ENCODE measurements around the gene KIAA1217.

Gene KIAA1217

GRCh38 chr10:24367688-24368087, 158.8 kb downstream of the KIAA1217 start:
- no peaks in the 10 kb centered on the region for H3K36me3 ChIP-seq (ENCODE audit: control insufficient read depth in 2 of 2, insufficient read depth in 2 of 2, low read length in 2 of 2)
- H3K4me1 ChIP-seq (ENCODE audit: control insufficient read depth, insufficient read depth, low read length), result no peaks in the 10 kb centered on the region
- no peaks in the 10 kb centered on the region for H3K9me3 ChIP-seq (ENCODE audit: control insufficient read depth in 2 of 2, low read length in 2 of 2)
- H3K27me3 ChIP-seq (ENCODE audit: control insufficient read depth in 1 of 2, insufficient read depth in 2 of 2, low read length in 2 of 2), result no peaks in the 10 kb centered on the region
- H3K9ac ChIP-seq (ENCODE audit: low read length in 2 of 2), result no peak overlapping the region
- H3K27ac ChIP-seq (ENCODE audit: low read length), result no peak overlapping the region
- no peak overlapping the region for H3K4me3 ChIP-seq (ENCODE audit: low read length in 2 of 2)

GRCh38 chr10:24370877-24371276, 161.9 kb downstream of the KIAA1217 start:
- Histone ChIP-seq H3K36me3 (ENCODE audit: control insufficient read depth in 2 of 2, insufficient read depth in 2 of 2, low read length in 2 of 2) (no peaks in the 10 kb centered on the region), H3K9me3 (ENCODE audit: control insufficient read depth in 2 of 2, low read length in 2 of 2) (no peaks in the 10 kb centered on the region), H3K27me3 (ENCODE audit: control insufficient read depth in 1 of 2, insufficient read depth in 2 of 2, low read length in 2 of 2) (no peaks in the 10 kb centered on the region), H3K4me3 (ENCODE audit: low read length in 2 of 2) (no peak overlapping the region), H3K27ac (ENCODE audit: low read length) (no peak overlapping the region), H3K9ac (ENCODE audit: low read length in 2 of 2) (no peak overlapping the region), H3K4me1 (ENCODE audit: control insufficient read depth, insufficient read depth, low read length) (no peaks in the 10 kb centered on the region)

GRCh38 chr10:24371396-24371795, 162.5 kb downstream of the KIAA1217 start:
- no peak overlapping the region for H3K27ac ChIP-seq (ENCODE audit: low read length)
- no peaks in the 10 kb centered on the region for H3K36me3 ChIP-seq (ENCODE audit: control insufficient read depth in 2 of 2, insufficient read depth in 2 of 2, low read length in 2 of 2)
- no peak overlapping the region for H3K9ac ChIP-seq (ENCODE audit: low read length in 2 of 2)
- H3K27me3 ChIP-seq (ENCODE audit: control insufficient read depth in 1 of 2, insufficient read depth in 2 of 2, low read length in 2 of 2), result no peaks in the 10 kb centered on the region
- no peak overlapping the region for H3K4me3 ChIP-seq (ENCODE audit: low read length in 2 of 2)
- no peaks in the 10 kb centered on the region for H3K4me1 ChIP-seq (ENCODE audit: control insufficient read depth, insufficient read depth, low read length)
- no peaks in the 10 kb centered on the region for H3K9me3 ChIP-seq (ENCODE audit: control insufficient read depth in 2 of 2, low read length in 2 of 2)

GRCh38 chr10:24374134-24374915, 165.4 kb downstream of the KIAA1217 start:
- Histone ChIP-seq H3K9ac (ENCODE audit: low read length in 2 of 2) (no peak overlapping the region), H3K27me3 (ENCODE audit: control insufficient read depth in 1 of 2, insufficient read depth in 2 of 2, low read length in 2 of 2) (no peaks in the 10 kb centered on the region), H3K27ac (ENCODE audit: low read length) (no peak overlapping the region), H3K9me3 (ENCODE audit: control insufficient read depth in 2 of 2, low read length in 2 of 2) (no peaks in the 10 kb centered on the region), H3K36me3 (ENCODE audit: control insufficient read depth in 2 of 2, insufficient read depth in 2 of 2, low read length in 2 of 2) (no peaks in the 10 kb centered on the region), H3K4me1 (ENCODE audit: control insufficient read depth, insufficient read depth, low read length) (no peaks in the 10 kb centered on the region), H3K4me3 (ENCODE audit: low read length in 2 of 2) (no peak overlapping the region)

GRCh38 chr10:24375510-24375909, 166.6 kb downstream of the KIAA1217 start:
- H3K9ac ChIP-seq (ENCODE audit: low read length in 2 of 2), result no peak overlapping the region
- H3K9me3 ChIP-seq (ENCODE audit: control insufficient read depth in 2 of 2, low read length in 2 of 2), result no peaks in the 10 kb centered on the region
- H3K4me3 ChIP-seq (ENCODE audit: low read length in 2 of 2), result no peak overlapping the region
- H3K27me3 ChIP-seq (ENCODE audit: control insufficient read depth in 1 of 2, insufficient read depth in 2 of 2, low read length in 2 of 2), result no peaks in the 10 kb centered on the region
- no peaks in the 10 kb centered on the region for H3K36me3 ChIP-seq (ENCODE audit: control insufficient read depth in 2 of 2, insufficient read depth in 2 of 2, low read length in 2 of 2)
- no peaks in the 10 kb centered on the region for H3K4me1 ChIP-seq (ENCODE audit: control insufficient read depth, insufficient read depth, low read length)
- H3K27ac ChIP-seq (ENCODE audit: low read length), result no peak overlapping the region

- no peak overlapping the region for H3K27ac ChIP-seq (ENCODE audit: low read length)
These were observed 167.8 kb downstream of the KIAA1217 start for GRCh38 chr10:24376731-24377130.

GRCh38 chr10:24378126-24378920, 169.4 kb downstream of the KIAA1217 start:
- peaks cover 2% of the 10 kb centered on the region for H3K4me1 ChIP-seq (ENCODE audit: control insufficient read depth, insufficient read depth, low read length)
- H3K9ac ChIP-seq (ENCODE audit: low read length in 2 of 2), result no peak overlapping the region
- no peaks in the 10 kb centered on the region for H3K27me3 ChIP-seq (ENCODE audit: control insufficient read depth in 1 of 2, insufficient read depth in 2 of 2, low read length in 2 of 2)
- no peaks in the 10 kb centered on the region for H3K9me3 ChIP-seq (ENCODE audit: control insufficient read depth in 2 of 2, low read length in 2 of 2)
- no peak overlapping the region for H3K4me3 ChIP-seq (ENCODE audit: low read length in 2 of 2)
- H3K27ac ChIP-seq (ENCODE audit: low read length), result no peak overlapping the region
- H3K36me3 ChIP-seq (ENCODE audit: control insufficient read depth in 2 of 2, insufficient read depth in 2 of 2, low read length in 2 of 2), result no peaks in the 10 kb centered on the region

More at GRCh38 chr10:24376731-24377130, 167.8 kb downstream of the KIAA1217 start:
- Histone ChIP-seq H3K36me3 (ENCODE audit: control insufficient read depth in 2 of 2, insufficient read depth in 2 of 2, low read length in 2 of 2) (no peaks in the 10 kb centered on the region), H3K27me3 (ENCODE audit: control insufficient read depth in 1 of 2, insufficient read depth in 2 of 2, low read length in 2 of 2) (no peaks in the 10 kb centered on the region), H3K4me1 (ENCODE audit: control insufficient read depth, insufficient read depth, low read length) (no peaks in the 10 kb centered on the region), H3K4me3 (ENCODE audit: low read length in 2 of 2) (no peak overlapping the region), H3K9ac (ENCODE audit: low read length in 2 of 2) (no peak overlapping the region), H3K9me3 (ENCODE audit: control insufficient read depth in 2 of 2, low read length in 2 of 2) (no peaks in the 10 kb centered on the region)

GRCh38 chr10:24381235-24382010, 172.5 kb downstream of the KIAA1217 start:
- Histone ChIP-seq H3K4me3 (ENCODE audit: low read length in 2 of 2) (no peak overlapping the region), H3K27ac (ENCODE audit: low read length) (no peak overlapping the region), H3K4me1 (ENCODE audit: control insufficient read depth, insufficient read depth, low read length) (peaks cover 9% of the 10 kb centered on the region), H3K36me3 (ENCODE audit: control insufficient read depth in 2 of 2, insufficient read depth in 2 of 2, low read length in 2 of 2) (no peaks in the 10 kb centered on the region), H3K9me3 (ENCODE audit: control insufficient read depth in 2 of 2, low read length in 2 of 2) (no peaks in the 10 kb centered on the region), H3K27me3 (ENCODE audit: control insufficient read depth in 1 of 2, insufficient read depth in 2 of 2, low read length in 2 of 2) (no peaks in the 10 kb centered on the region), H3K9ac (ENCODE audit: low read length in 2 of 2) (no peak overlapping the region)

GRCh38 chr10:24382045-24382444, 173.1 kb downstream of the KIAA1217 start:
- Histone ChIP-seq H3K27me3 (ENCODE audit: control insufficient read depth in 1 of 2, insufficient read depth in 2 of 2, low read length in 2 of 2) (no peaks in the 10 kb centered on the region), H3K36me3 (ENCODE audit: control insufficient read depth in 2 of 2, insufficient read depth in 2 of 2, low read length in 2 of 2) (no peaks in the 10 kb centered on the region), H3K9ac (ENCODE audit: low read length in 2 of 2) (no peak overlapping the region), H3K4me3 (ENCODE audit: low read length in 2 of 2) (no peak overlapping the region), H3K9me3 (ENCODE audit: control insufficient read depth in 2 of 2, low read length in 2 of 2) (no peaks in the 10 kb centered on the region), H3K27ac (ENCODE audit: low read length) (no peak overlapping the region), H3K4me1 (ENCODE audit: control insufficient read depth, insufficient read depth, low read length) (peaks cover 9% of the 10 kb centered on the region)

- Histone ChIP-seq H3K27me3 (ENCODE audit: control insufficient read depth in 1 of 2, insufficient read depth in 2 of 2, low read length in 2 of 2) (no peaks in the 10 kb centered on the region), H3K9ac (ENCODE audit: low read length in 2 of 2) (no peak overlapping the region), H3K36me3 (ENCODE audit: control insufficient read depth in 2 of 2, insufficient read depth in 2 of 2, low read length in 2 of 2) (no peaks in the 10 kb centered on the region), H3K9me3 (ENCODE audit: control insufficient read depth in 2 of 2, low read length in 2 of 2) (no peaks in the 10 kb centered on the region), H3K4me3 (ENCODE audit: low read length in 2 of 2) (no peak overlapping the region), H3K27ac (ENCODE audit: low read length) (no peak overlapping the region), H3K4me1 (ENCODE audit: control insufficient read depth, insufficient read depth, low read length) (peaks cover 9% of the 10 kb centered on the region)
These were observed 173.6 kb downstream of the KIAA1217 start for GRCh38 chr10:24382596-24382978.
